K562 (cell line): ENCODE measurements around the gene CACNG7. TPM values are rescaled to one million over a fixed set of nuclear protein-coding genes. Genes with fewer than 3 reads are reported as not detected.

Experiments
- ATAC-seq: fragments of 200-7000 bp; cut with Tn5 transposase; 3 replicates; pipeline ENCODE4 v1.9.1; 2020; ENCODE audit warnings: moderate library complexity
- BruUV-seq: library from RNA; stranded (reverse); fragments of 400-500 nt; replicated peaks from 2 replicates; lab custom pipeline; 2021; lab: Mats Ljungman, UMichigan
- CTCF ChIA-PET: fragments of 300-600 bp; formaldehyde crosslinking; extraction: SDS; loops from one replicate; lab custom pipeline; 2021; ENCODE audit warnings: low intra/inter-chr PET ratio; lab: Yijun Ruan, JAX
- POLR2A ChIA-PET: fragments of 300-600, 350-650 bp; sonication (Branson Sonifier 250); formaldehyde crosslinking; extraction: SDS; loops from one replicate; lab custom pipeline; 2021; ENCODE audit warnings: antibody characterized with exemption, inconsistent platforms; lab: Yijun Ruan, JAX
- DNase-seq, 4 experiments: peaks; one replicate each; pipeline versions ENCODE4 v3.0.0 to v3.0.0-alpha.2; 2011 to 2018; ENCODE audit warnings: low spot score in 3 of 4, mixed read lengths in 3 of 4; ENCODE audit errors: extremely low read depth in 1 of 4
- FAIRE-seq: peaks from 2 replicates; lab custom pipeline; 2011; peaks lifted over from hg19 to GRCh38; lab: Jason Lieb, UNC
- H2AFZ ChIP-seq: 2 replicates; pipeline ENCODE4 v1.6.0; 2011; ENCODE audit warnings: low read depth, low read length, control low read depth, inconsistent platforms
- H3K27ac ChIP-seq: fragments of 200-600 bp; 3 replicates; pipeline ENCODE4 v1.8.0; 2011; ENCODE audit warnings: low read depth, mild to moderate bottlenecking, control low read depth, inconsistent platforms, low read length, moderate library complexity, mixed read lengths; ENCODE audit errors: extremely low read depth
- H3K27me3 ChIP-seq, 2 experiments: fragments of 300-600 bp in 1 of 2; 2 replicates in 1 of 2; 3 replicates in 1 of 2; pipeline versions ENCODE4 v1.6.0 to v1.8.0; 2011; ENCODE audit warnings: inconsistent platforms in 2 of 2, low read length in 2 of 2, mild to moderate bottlenecking in 1 of 2, mixed read lengths in 1 of 2, moderate library complexity in 1 of 2; ENCODE audit not compliant: control insufficient read depth in 2 of 2, insufficient read depth in 2 of 2
- H3K36me3 ChIP-seq: fragments of 300-600 bp; 3 replicates; pipeline ENCODE4 v1.8.0; 2011; ENCODE audit warnings: mild to moderate bottlenecking, low read length, inconsistent platforms; ENCODE audit not compliant: control insufficient read depth, insufficient read depth
- H3K4me1 ChIP-seq, 2 experiments: fragments of 200-600 bp in 1 of 2; replicated peaks in 1 of 2; 2 replicates in 1 of 2; 3 replicates in 1 of 2; pipeline versions ENCODE4 v1.5.1 to v1.8.0; 2011; ENCODE audit warnings: inconsistent platforms in 2 of 2, low read length in 2 of 2, mild to moderate bottlenecking in 1 of 2, mixed read lengths in 1 of 2, moderate library complexity in 1 of 2; ENCODE audit not compliant: control insufficient read depth in 2 of 2, insufficient read depth in 2 of 2
- H3K4me2 ChIP-seq: 2 replicates; pipeline ENCODE4 v1.6.1; 2011; ENCODE audit warnings: low read length, control low read depth, inconsistent platforms, mixed read lengths; ENCODE audit not compliant: insufficient read depth
- H3K4me3 ChIP-seq: fragments of 200-600 bp; sonication (generic), shearing (Covaris generic); 2 replicates; pipeline ENCODE4 v1.5.1; 2016; ENCODE audit warnings: control low read depth, inconsistent platforms
- H3K79me2 ChIP-seq: fragments of 200-600 bp; 3 replicates; pipeline ENCODE4 v1.8.0; 2011; ENCODE audit warnings: low read length, inconsistent platforms; ENCODE audit not compliant: control insufficient read depth, insufficient read depth
- H3K9ac ChIP-seq, 2 experiments: 2 replicates each; pipeline versions ENCODE4 v1.6.0 to v1.6.1; 2011; ENCODE audit warnings: low read depth in 2 of 2, low read length in 2 of 2, control low read depth in 1 of 2, inconsistent platforms in 1 of 2, mild to moderate bottlenecking in 1 of 2, mixed read lengths in 1 of 2; ENCODE audit not compliant: insufficient read depth in 1 of 2
- H3K9me1 ChIP-seq: one replicate; pipeline ENCODE4 v1.6.0; 2011; ENCODE audit warnings: inconsistent platforms, mild to moderate bottlenecking, low read length, moderate library complexity; ENCODE audit not compliant: control insufficient read depth, insufficient read depth
- H3K9me3 ChIP-seq: replicated peaks from 2 replicates; pipeline ENCODE4 v1.5.1; 2011; ENCODE audit warnings: low read depth, low read length, inconsistent platforms; ENCODE audit not compliant: control insufficient read depth, insufficient read depth
- H4K20me1 ChIP-seq: replicated peaks from 2 replicates; pipeline ENCODE4 v1.6.1; 2011; ENCODE audit warnings: low read length, inconsistent platforms, mixed read lengths; ENCODE audit not compliant: control insufficient read depth, insufficient read depth
- CHD1 ChIP-seq: fragments of 200-600 bp; sonication (generic); IDR thresholded peaks from one replicate; pipeline ENCODE4 v1.6.1; 2012; ENCODE audit warnings: mild to moderate bottlenecking, moderate library complexity, low read length, inconsistent platforms
- E2F3 ChIP-seq: fragments of 250-450 bp; sonication (Bioruptor Pico); IDR thresholded peaks from 2 replicates; pipeline ENCODE4 v1.4.0; 2020; ENCODE audit warnings: mild to moderate bottlenecking
- HMG20A ChIP-seq: fragments of 450-650 bp; formaldehyde crosslinking; conservative IDR thresholded peaks from 2 replicates; pipeline ENCODE4 v1.4.0; 2020; ENCODE audit warnings: mild to moderate bottlenecking, mixed read lengths
- IFI16 ChIP-seq: fragments of 250-450 bp; sonication (Bioruptor Pico); IDR thresholded peaks from 2 replicates; pipeline ENCODE4 v2.1.2; 2022; ENCODE audit warnings: mild to moderate bottlenecking, inconsistent platforms
- KDM4B ChIP-seq, 2 experiments: fragments of 450-650 bp in 1 of 2; sonication (generic) in 1 of 2; IDR thresholded peaks; 2 replicates each; pipeline ENCODE4 v1.6.1; 2016 to 2017; ENCODE audit warnings: borderline replicate concordance in 2 of 2, antibody characterized with exemption in 1 of 2, low read depth in 1 of 2, mild to moderate bottlenecking in 1 of 2
- SMARCB1 ChIP-seq: IDR thresholded peaks from 2 replicates; pipeline ENCODE4 v1.6.1; 2011; ENCODE audit warnings: improper control_type of control experiment, low read depth; ENCODE audit not compliant: insufficient read length
- SMARCC2 ChIP-seq: fragments of 450-650 bp; IDR thresholded peaks from 2 replicates; pipeline ENCODE4 v1.6.1; 2017; ENCODE audit warnings: antibody characterized with exemption, moderate library complexity, mild to moderate bottlenecking, low read depth
- ZBTB2 ChIP-seq: fragments of 450-650 bp; IDR thresholded peaks from 2 replicates; pipeline ENCODE4 v1.6.1; 2016; ENCODE audit warnings: antibody characterized with exemption
- ZFP1 ChIP-seq: fragments of 450-650 bp; formaldehyde crosslinking; IDR thresholded peaks from 2 replicates; pipeline ENCODE4 v1.4.0; 2020; ENCODE audit warnings: mild to moderate bottlenecking, mixed read lengths
- ZNF263 ChIP-seq: sonication (generic); formaldehyde crosslinking; IDR thresholded peaks from 2 replicates; pipeline ENCODE4 v1.8.0; 2022; ENCODE audit warnings: mild to moderate bottlenecking, missing genetic modification reagents, borderline replicate concordance
- ZNF311 ChIP-seq: fragments of 250-450 bp; sonication (Bioruptor Pico); IDR thresholded peaks from 2 replicates; pipeline ENCODE4 v1.4.0; 2020; ENCODE audit warnings: mild to moderate bottlenecking, moderate library complexity
- ZNF699 ChIP-seq: fragments of 250-450 bp; sonication (Bioruptor Pico); IDR thresholded peaks from 2 replicates; pipeline ENCODE4 v1.8.0; 2021; ENCODE audit warnings: mild to moderate bottlenecking, moderate library complexity; ENCODE audit not compliant: insufficient replicate concordance
- WGBS: fragments of 100-300 bp; shearing (Covaris generic); methylation state at CpG from one replicate; pipeline ENCODE4 v1.1.6; 2016; ENCODE audit warnings: low coverage, mixed read lengths; ENCODE audit not compliant: insufficient coverage; ENCODE audit errors: missing lambda C conversion rate; 5-methylcytosine and 5-hydroxymethylcytosine counted together
- in situ Hi-C: fragments of 300-500 bp; cut with MboI; formaldehyde crosslinking; loops from 4 replicates; pipeline ENCODE4 v1.15.0; 2018; ENCODE audit warnings: inconsistent platforms, mixed read lengths
- intact Hi-C: fragments of 100-400 bp; cut with micrococcal nuclease; formaldehyde crosslinking; loops from 2 replicates; pipeline ENCODE4 v1.14.2; 2022
- polyA plus RNA-seq, 8 experiments: library from polyadenylated mRNA; depleted of rRNA in 4 of 8; stranded (reverse) in 5 of 8; unstranded in 3 of 8; fragments of >200 nt; fragmentation: Nextera tagmentation in 2 of 8; fragmentation: Illumina TruSeq in 1 of 8; extraction: Ambion mirVana in 2 of 8; extraction: Trizol in 1 of 8; gene quantifications; 2 replicates each; pipeline versions ENCODE4 v1.2.1 to v1.2.3, GENCODE V29; 2011 to 2014; ENCODE audit warnings: inconsistent platforms in 1 of 8, missing spikeins in 1 of 8
- total RNA-seq, 7 experiments: library from RNA; depleted of rRNA in 6 of 7; stranded (reverse); fragments of >200 nt in 6 of 7; fragmentation: Illumina TruSeq in 2 of 7; extraction: Trizol in 2 of 7; gene quantifications; 2 replicates each; pipeline versions ENCODE4 v1.2.1 to v1.2.3, GENCODE V29; 2011 to 2021; ENCODE audit warnings: low replicate concordance in 1 of 7

The CACNG7 gene
- total and polyA plus RNA-seq, 9 of the 15 experiments (the other 6 are each of a cell fraction or from before 2014, with no cell fraction given): not detected

GRCh38 chr19:53989600-53990533 is 80.8 kb downstream of the CACNG7 start:
- H3K27ac ChIP-seq: no peak overlapping the region
- peaks cover 0 to 8% of the 10 kb centered on the region in 2 experiments; a peak in 2 of 5 replicates for H3K4me1 ChIP-seq
- WGBS: 2% methylated on average over 22 of the region's 22 CpGs
- peaks cover 9 to 48% of the 10 kb centered on the region in 2 experiments for H3K27me3 ChIP-seq
- H3K4me2 ChIP-seq: no peak overlapping the region
- intact Hi-C loops: no loop called here
- H4K20me1 ChIP-seq: no peaks in the 10 kb centered on the region; the same call in 1 of the 2 replicates
- no peak for FAIRE-seq
- ATAC-seq: no peak
- DNase-seq: no peak
- in situ Hi-C loops: no loop called here
- H3K79me2 ChIP-seq: no peaks in the 10 kb centered on the region
- H3K9me3 ChIP-seq: no peaks in the 10 kb centered on the region
- no peak overlapping the region for H3K4me3 ChIP-seq
- CTCF ChIA-PET: no interaction called here
- no peak overlapping the region for H3K9ac ChIP-seq
- no peaks in the 10 kb centered on the region for H3K9me1 ChIP-seq
- H3K36me3 ChIP-seq: no peaks in the 10 kb centered on the region
- POLR2A ChIA-PET: no interaction called here
- H2AFZ ChIP-seq: no peak overlapping the region
- TF ChIP-seq E2F3 (CRISPR knock-in tag) (no peak), KDM4B (IDR thresholded peaks at IDR 0.05; ENCODE audit: borderline replicate concordance in 2 of 2, low read depth in 1 of 2) (no peak), CHD1 (no peak), HMG20A (CRISPR knock-in tag) (no peak), ZNF263 (no peak), ZBTB2 (no peak), ZNF311 (CRISPR knock-in tag) (no peak), ZFP1 (CRISPR knock-in tag) (no peak), ZNF699 (CRISPR knock-in tag) (no peak), IFI16 (no peak), SMARCB1 (no peak), SMARCC2 (no peak)
- no TSS peak for BruUV-seq
